Posterior cingulate gyrus (tissue), 11 donors: Measurements from ENCODE around the gene HPCAL4.

Source experiments
- DNase-seq, 10 donors: peaks; one replicate each; pipeline versions ENCODE4 v3.0.0 to v3.0.0-alpha.2; 2020 to 2021; ENCODE audit warnings: mixed read lengths in 3 of 10
- intact Hi-C: fragments of 100-400 bp; cut with DNase I; formaldehyde crosslinking; loops from one replicate; pipeline ENCODE4 v1.15.1; 2023

Gene HPCAL4

GRCh38 chr1:39704757-39705156 lies 13.5 kb upstream of the HPCAL4 start:
- DNase-seq, result no peak
- intact Hi-C loops, result no loop called here

- intact Hi-C loops, result no loop called here
- DNase-seq, result peak in 2 of 10 donors; percentile 31 to 78
Observed at GRCh38 chr1:39701049-39701439, 9.8 kb upstream of the HPCAL4 start.

- no peak for DNase-seq
- intact Hi-C loops, result no loop called here
Observed at GRCh38 chr1:39700348-39700747, 9.1 kb upstream of the HPCAL4 start.

- intact Hi-C loops, result no loop called here
- DNase-seq, result no peak
Observed at GRCh38 chr1:39699419-39699818, 8.2 kb upstream of the HPCAL4 start.

- intact Hi-C loops, result no loop called here
- DNase-seq, result no peak
Observed at GRCh38 chr1:39698568-39698967, 7.3 kb upstream of the HPCAL4 start.

- intact Hi-C loops, result no loop called here
Observed at GRCh38 chr1:39696448-39696847, 5.2 kb upstream of the HPCAL4 start.

GRCh38 chr1:39695016-39695415 lies 3.8 kb upstream of the HPCAL4 start:
- no peak for DNase-seq
- intact Hi-C loops, result no loop called here

More at GRCh38 chr1:39696448-39696847, 5.2 kb upstream of the HPCAL4 start:
- no peak for DNase-seq

GRCh38 chr1:39694026-39694425 lies 2.8 kb upstream of the HPCAL4 start:
- intact Hi-C loops, result no loop called here
- DNase-seq, result no peak

GRCh38 chr1:39692152-39693074 lies 1.2 kb upstream of the HPCAL4 start:
- intact Hi-C loops, result no loop called here
- DNase-seq, result peak in 7 of 10 donors; percentile 15 to 90 (median 58)

GRCh38 chr1:39690794-39691382 lies 345 bp downstream of the HPCAL4 start:
- peak in 2 of 10 donors; percentile 21 to 84 for DNase-seq
- intact Hi-C loops, result no loop called here

GRCh38 chr1:39690225-39690624 lies 1.0 kb downstream of the HPCAL4 start:
- DNase-seq, result no peak
- intact Hi-C loops, result no loop called here

GRCh38 chr1:39689635-39690034 lies 1.6 kb downstream of the HPCAL4 start:
- peak in 5 of 10 donors; percentile 34 to 87 (median 36) for DNase-seq
- intact Hi-C loops, result no loop called here

- intact Hi-C loops, result no loop called here
- no peak for DNase-seq
Observed at GRCh38 chr1:39689214-39689613, 2.0 kb downstream of the HPCAL4 start.

GRCh38 chr1:39688706-39689105 lies 2.5 kb downstream of the HPCAL4 start:
- intact Hi-C loops, result no loop called here
- DNase-seq, result no peak

- intact Hi-C loops, result no loop called here
- no peak for DNase-seq
Observed at GRCh38 chr1:39687243-39687642, 4.0 kb downstream of the HPCAL4 start.

- intact Hi-C loops, result no loop called here
- DNase-seq, result no peak
Observed at GRCh38 chr1:39685071-39685470, 6.2 kb downstream of the HPCAL4 start.

- intact Hi-C loops, result no loop called here
Observed at GRCh38 chr1:39684313-39684664, 6.9 kb downstream of the HPCAL4 start.

GRCh38 chr1:39683591-39684312 lies 7.5 kb downstream of the HPCAL4 start:
- intact Hi-C loops, result no loop called here
- no peak for DNase-seq

More at GRCh38 chr1:39684313-39684664, 6.9 kb downstream of the HPCAL4 start:
- DNase-seq, result no peak

GRCh38 chr1:39681999-39682398 lies 9.2 kb downstream of the HPCAL4 start:
- no peak for DNase-seq
- intact Hi-C loops, result no loop called here

- intact Hi-C loops, result no loop called here
- DNase-seq, result no peak
Observed at GRCh38 chr1:39681294-39681693, 9.9 kb downstream of the HPCAL4 start.

- intact Hi-C loops, result no loop called here
- DNase-seq, result no peak
Observed at GRCh38 chr1:39680751-39681150, 10.5 kb downstream of the HPCAL4 start.
